Neural progenitor cell (in vitro differentiated cells): ENCODE measurements around the gene AMBRA1.

Source experiments
- EZH2 ChIP-seq: fragments of 200-600 bp; sonication (generic); IDR thresholded peaks from 2 replicates; pipeline ENCODE4 v1.6.1; 2017; ENCODE audit warnings: antibody characterized with exemption, mild to moderate bottlenecking, moderate library complexity
- EZH2phosphoT487 ChIP-seq: fragments of 200-600 bp; sonication (generic); IDR thresholded peaks from 2 replicates; pipeline ENCODE4 v1.6.1; 2017; ENCODE audit warnings: antibody characterized with exemption
- TF ChIP-seq, protein P1 (sequence below): fragments of 200-600 bp; sonication (generic); IDR thresholded peaks from 2 replicates; pipeline ENCODE4 v1.5.1; 2017; ENCODE audit warnings: antibody characterized with exemption, mild to moderate bottlenecking

DNA sequence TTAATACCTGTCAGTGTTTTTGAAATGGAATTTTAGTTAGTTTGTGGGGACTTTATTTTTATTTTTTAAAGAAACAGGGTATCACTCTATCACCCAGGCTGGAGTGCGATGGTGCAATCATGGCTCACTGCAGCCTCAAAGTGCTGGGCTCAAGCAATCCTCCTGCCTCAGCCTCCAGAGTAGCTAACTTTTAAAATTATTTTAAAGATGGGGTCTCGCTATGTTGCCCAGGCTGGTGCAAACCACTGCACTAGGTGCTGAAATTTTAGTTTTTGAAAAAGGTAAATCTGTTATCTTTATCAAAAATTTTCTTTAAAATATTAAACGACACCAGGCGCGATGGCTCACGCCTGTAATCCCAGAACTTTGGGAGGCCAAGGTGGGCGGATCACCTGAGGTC lies 42.6 kb downstream of the AMBRA1 start:
- TF ChIP-seq, protein P1, sequence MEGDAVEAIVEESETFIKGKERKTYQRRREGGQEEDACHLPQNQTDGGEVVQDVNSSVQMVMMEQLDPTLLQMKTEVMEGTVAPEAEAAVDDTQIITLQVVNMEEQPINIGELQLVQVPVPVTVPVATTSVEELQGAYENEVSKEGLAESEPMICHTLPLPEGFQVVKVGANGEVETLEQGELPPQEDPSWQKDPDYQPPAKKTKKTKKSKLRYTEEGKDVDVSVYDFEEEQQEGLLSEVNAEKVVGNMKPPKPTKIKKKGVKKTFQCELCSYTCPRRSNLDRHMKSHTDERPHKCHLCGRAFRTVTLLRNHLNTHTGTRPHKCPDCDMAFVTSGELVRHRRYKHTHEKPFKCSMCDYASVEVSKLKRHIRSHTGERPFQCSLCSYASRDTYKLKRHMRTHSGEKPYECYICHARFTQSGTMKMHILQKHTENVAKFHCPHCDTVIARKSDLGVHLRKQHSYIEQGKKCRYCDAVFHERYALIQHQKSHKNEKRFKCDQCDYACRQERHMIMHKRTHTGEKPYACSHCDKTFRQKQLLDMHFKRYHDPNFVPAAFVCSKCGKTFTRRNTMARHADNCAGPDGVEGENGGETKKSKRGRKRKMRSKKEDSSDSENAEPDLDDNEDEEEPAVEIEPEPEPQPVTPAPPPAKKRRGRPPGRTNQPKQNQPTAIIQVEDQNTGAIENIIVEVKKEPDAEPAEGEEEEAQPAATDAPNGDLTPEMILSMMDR, result no peak
- TF ChIP-seq EZH2, result no peak
- TF ChIP-seq EZH2phosphoT487, result no peak
